ENCODE measurements around the gene HSPB6. TPM values are rescaled to one million over a fixed set of nuclear protein-coding genes. Genes with fewer than 3 reads are reported as not detected.

Gene HSPB6
- total and polyA plus RNA-seq, 9 donors = 44.9 to 434 (median 232) TPM

DNA sequence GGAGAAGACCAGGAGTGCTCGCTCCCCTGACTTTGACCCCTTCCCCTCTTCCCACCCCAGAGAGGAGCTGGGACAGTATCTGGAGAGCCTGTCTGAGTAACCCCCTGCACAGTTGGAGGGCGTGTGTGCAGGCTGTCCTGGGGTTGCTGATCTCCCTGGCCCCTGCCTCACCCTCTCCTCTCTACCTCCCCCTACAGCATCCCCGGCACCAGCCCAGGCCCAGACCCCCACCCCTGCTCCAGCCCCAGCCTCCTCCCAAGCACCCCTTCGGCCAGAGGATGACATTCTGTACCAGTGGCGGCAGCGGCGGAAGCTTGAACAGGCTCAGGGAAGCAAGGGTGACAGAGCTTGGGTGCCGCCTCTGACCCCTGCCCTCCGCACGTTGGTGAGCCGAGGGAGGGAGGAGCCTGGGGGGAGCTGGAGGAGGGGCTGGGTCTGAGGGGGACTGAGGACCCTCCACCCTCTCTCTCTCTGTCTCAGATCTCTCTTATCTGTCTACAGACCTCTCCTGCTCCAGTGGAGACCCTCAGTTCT, 9.8 kb upstream of the HSPB6 start:
- no peak overlapping the region for H3K4me3 ChIP-seq
- H3K27ac ChIP-seq = peak overlapping the region in 1 of 2 donors; percentile 76
- no peaks in the 10 kb centered on the region for H3K9me3 ChIP-seq
- peak in 1 of 5 donors; percentile 39 for DNase-seq
- no peaks in the 10 kb centered on the region for H3K36me3 ChIP-seq
- H3K27me3 ChIP-seq = no peaks in the 10 kb centered on the region
- peaks cover 19% of the 10 kb centered on the region for H3K4me1 ChIP-seq (ENCODE audit: insufficient read depth)
- intact Hi-C loops (cut with DNase I) = no loop called here
- 76 to 83% (median 80%) methylated on average over 11 of the region's 11 CpGs for WGBS, 3 donors
- TF ChIP-seq, protein P1, sequence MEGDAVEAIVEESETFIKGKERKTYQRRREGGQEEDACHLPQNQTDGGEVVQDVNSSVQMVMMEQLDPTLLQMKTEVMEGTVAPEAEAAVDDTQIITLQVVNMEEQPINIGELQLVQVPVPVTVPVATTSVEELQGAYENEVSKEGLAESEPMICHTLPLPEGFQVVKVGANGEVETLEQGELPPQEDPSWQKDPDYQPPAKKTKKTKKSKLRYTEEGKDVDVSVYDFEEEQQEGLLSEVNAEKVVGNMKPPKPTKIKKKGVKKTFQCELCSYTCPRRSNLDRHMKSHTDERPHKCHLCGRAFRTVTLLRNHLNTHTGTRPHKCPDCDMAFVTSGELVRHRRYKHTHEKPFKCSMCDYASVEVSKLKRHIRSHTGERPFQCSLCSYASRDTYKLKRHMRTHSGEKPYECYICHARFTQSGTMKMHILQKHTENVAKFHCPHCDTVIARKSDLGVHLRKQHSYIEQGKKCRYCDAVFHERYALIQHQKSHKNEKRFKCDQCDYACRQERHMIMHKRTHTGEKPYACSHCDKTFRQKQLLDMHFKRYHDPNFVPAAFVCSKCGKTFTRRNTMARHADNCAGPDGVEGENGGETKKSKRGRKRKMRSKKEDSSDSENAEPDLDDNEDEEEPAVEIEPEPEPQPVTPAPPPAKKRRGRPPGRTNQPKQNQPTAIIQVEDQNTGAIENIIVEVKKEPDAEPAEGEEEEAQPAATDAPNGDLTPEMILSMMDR (IDR thresholded peaks at IDR 0.05) = no peak
- TF ChIP-seq POLR2A (IDR thresholded peaks at IDR 0.05) (no peak), EP300 (IDR thresholded peaks at IDR 0.05) (no peak)

DNA sequence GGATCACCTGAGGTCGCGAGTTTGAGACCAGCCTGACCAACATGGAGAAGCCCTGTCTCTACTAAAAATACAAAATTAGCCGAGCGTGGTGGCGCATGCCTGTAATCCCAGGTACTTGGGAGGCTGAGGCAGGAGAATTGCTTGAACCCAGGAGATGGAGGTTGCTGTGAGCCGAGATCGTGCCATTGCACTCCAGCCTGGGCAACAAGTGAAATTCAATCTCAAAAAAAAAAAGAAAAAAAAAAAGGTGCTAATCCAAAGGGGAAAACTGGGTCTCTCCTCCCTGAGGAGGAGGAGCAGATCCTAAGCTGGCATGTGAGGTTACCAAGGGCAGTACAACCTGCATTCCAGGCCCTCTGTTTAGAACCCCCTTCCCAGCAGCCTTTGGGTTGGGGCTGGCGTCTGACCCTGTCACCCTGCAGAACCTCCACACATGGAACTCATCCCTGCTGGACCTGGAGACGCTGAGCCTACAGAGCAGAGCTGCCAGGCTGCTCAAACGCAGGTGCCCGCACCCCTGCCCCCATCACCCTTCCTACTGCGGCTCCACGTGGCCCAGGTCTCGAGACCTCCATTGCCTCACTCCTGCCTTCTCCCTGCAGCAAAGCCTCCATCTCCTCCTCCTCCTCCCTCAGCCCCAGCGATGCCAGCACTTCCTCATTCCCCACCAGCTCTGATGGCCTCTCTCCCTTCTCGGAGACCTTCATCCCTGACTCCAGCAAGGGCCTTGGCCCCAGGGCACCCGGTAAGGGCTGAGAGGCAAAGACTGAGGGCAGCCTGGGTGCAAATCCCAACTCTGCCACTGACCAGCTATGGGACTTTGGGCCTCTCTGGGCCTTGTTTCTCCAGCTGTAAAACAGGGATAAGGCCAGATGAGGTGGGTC, 7.8 kb upstream of the HSPB6 start:
- H3K36me3 ChIP-seq = no peaks in the 10 kb centered on the region

DNA sequence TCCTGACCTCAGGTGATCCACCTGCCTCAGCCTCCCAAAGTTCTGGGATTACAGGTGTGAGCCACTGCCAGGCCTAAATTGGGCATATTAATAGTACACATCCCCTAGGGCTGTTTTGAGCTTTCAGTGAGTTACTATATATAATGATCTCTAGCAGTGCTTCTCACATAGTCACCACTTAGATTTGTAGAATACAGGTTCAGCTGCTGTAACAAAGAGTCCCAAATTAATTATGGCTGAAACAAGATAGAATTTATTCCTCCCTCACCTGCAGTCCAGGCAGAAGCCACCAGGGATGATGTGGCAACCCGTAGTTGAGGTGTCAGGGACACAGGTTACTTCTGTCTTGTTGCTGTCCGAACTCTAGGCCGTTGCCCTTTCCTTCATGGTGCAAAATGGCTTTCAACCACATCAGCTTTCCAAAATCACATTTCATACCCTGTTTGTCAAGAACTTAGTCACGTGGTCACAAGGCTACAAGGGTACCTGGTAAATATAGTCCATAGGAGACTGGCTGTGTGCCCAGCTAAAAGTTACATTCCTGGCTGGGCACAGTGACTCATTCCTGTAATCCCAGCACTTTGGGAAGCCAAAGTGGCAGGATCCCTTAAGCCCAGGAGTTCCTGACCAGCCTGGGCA, 4.0 kb upstream of the HSPB6 start:
- Histone ChIP-seq H3K4me3 (no peak overlapping the region), H3K9me3 (no peaks in the 10 kb centered on the region), H3K36me3 (no peaks in the 10 kb centered on the region), H3K4me1 (ENCODE audit: insufficient read depth) (peaks cover 6% of the 10 kb centered on the region), H3K27ac (no peak overlapping the region), H3K27me3 (no peaks in the 10 kb centered on the region)
- 91 to 95% (median 93%) methylated on average over 4 of the region's 4 CpGs for WGBS, 3 donors
- DNase-seq = peak in 1 of 5 donors; percentile 21
- intact Hi-C loops (cut with DNase I) = no loop called here
- TF ChIP-seq POLR2A (IDR thresholded peaks at IDR 0.05) (no peak), EP300 (IDR thresholded peaks at IDR 0.05) (no peak)
- TF ChIP-seq, protein P1 (IDR thresholded peaks at IDR 0.05) = no peak

More for the DNA sequence above, 7.8 kb upstream of the HSPB6 start:
- 85 to 90% (median 90%) methylated on average over 17 of the region's 17 CpGs for WGBS, 3 donors
- DNase-seq = peak in 1 of 5 donors; percentile 19
- TF ChIP-seq, protein P1 (IDR thresholded peaks at IDR 0.05) = no peak
- TF ChIP-seq EP300 (IDR thresholded peaks at IDR 0.05) (no peak), POLR2A (IDR thresholded peaks at IDR 0.05) (no peak)
- H3K27ac ChIP-seq = no peak overlapping the region
- H3K9me3 ChIP-seq = no peaks in the 10 kb centered on the region
- no peak overlapping the region for H3K4me3 ChIP-seq
- intact Hi-C loops (cut with DNase I) = no loop called here
- no peaks in the 10 kb centered on the region for H3K27me3 ChIP-seq
- H3K4me1 ChIP-seq (ENCODE audit: insufficient read depth) = peaks cover 19% of the 10 kb centered on the region

DNA sequence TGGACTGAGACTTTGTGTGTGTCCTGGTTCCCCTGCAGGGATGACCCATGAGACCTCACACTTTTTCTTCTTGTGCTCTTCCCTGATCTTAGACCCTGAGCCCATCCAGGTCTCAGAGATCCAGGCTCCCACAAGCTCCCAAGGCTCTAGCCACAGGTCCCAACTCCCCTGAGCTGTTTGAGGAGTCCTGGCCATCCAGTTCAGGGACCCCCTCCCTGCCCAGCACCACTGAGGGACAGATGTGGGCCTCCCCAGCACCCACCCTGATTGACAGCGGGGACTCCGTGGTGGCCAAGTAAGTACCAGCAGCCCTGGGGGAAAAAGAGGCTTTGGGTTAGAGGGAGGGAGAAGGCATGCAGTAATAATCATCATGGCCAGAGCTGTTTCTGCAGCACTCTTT, 2.9 kb upstream of the HSPB6 start:
- Histone ChIP-seq H3K4me3 (no peak overlapping the region), H3K4me1 (ENCODE audit: insufficient read depth) (peaks cover 12% of the 10 kb centered on the region), H3K27me3 (no peaks in the 10 kb centered on the region), H3K9me3 (no peaks in the 10 kb centered on the region), H3K27ac (no peak overlapping the region), H3K36me3 (no peaks in the 10 kb centered on the region)
- TF ChIP-seq, protein P1 (IDR thresholded peaks at IDR 0.05) = no peak
- TF ChIP-seq EP300 (IDR thresholded peaks at IDR 0.05) (no peak), POLR2A (IDR thresholded peaks at IDR 0.05) (no peak)
- 91 to 100% (median 94%) methylated on average over 2 of the region's 2 CpGs for whole genome bisulfite sequencing, 3 donors
- intact Hi-C loops (cut with DNase I) = no loop called here
- peak in 1 of 5 donors; percentile 36 for DNase-seq

All from ovary (tissue), 9 donors.